ENCODE results near the gene GAS2L2.

GAS2L2 gene

DNA sequence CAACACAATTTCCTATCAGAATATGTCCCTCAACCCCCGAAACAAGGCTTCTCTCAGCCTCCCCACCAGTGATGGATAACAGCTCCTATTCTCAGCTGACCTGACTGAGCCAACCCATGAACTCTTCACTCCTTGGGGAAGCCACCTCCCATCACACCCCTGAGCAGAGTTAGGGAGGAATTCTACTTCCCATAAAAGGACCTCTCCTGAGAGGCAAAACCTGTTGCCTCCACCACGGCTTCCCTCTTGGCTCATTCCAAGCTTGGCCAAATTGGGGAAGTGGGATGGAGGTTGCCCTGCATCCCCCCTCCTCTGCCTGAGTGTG lies 27.3 kb downstream of the GAS2L2 start:
- TF ChIP-seq, protein P1, sequence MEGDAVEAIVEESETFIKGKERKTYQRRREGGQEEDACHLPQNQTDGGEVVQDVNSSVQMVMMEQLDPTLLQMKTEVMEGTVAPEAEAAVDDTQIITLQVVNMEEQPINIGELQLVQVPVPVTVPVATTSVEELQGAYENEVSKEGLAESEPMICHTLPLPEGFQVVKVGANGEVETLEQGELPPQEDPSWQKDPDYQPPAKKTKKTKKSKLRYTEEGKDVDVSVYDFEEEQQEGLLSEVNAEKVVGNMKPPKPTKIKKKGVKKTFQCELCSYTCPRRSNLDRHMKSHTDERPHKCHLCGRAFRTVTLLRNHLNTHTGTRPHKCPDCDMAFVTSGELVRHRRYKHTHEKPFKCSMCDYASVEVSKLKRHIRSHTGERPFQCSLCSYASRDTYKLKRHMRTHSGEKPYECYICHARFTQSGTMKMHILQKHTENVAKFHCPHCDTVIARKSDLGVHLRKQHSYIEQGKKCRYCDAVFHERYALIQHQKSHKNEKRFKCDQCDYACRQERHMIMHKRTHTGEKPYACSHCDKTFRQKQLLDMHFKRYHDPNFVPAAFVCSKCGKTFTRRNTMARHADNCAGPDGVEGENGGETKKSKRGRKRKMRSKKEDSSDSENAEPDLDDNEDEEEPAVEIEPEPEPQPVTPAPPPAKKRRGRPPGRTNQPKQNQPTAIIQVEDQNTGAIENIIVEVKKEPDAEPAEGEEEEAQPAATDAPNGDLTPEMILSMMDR (IDR thresholded peaks at IDR 0.05; ENCODE audit: control insufficient read depth, insufficient read depth, low read depth, low read length, missing control alignments): no peak
- no peak overlapping the region for H3K4me3 ChIP-seq (ENCODE audit: control insufficient read depth, low read depth, low read length)
- DNase-seq (ENCODE audit: low read depth): no peak

DNA sequence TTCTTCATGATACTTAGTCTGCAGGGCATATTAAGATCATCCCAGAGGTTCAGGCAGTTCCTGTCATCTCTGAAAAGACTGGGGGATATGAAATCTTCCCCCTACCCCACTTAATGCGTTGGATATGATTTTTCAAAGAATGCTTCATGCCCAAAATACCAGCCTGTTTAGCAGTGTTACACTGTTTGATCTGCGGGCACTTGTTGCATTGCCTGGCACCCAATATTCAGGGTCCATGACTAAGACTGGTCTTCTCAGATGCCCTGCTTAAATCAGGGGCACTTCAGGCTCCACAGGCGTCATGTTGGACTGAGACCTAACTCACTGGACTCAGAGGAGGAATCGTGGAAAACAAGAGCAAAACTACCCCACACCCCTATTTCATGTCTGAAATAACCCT lies 28.0 kb downstream of the GAS2L2 start:
- DNase-seq (ENCODE audit: low read depth): no peak
- H3K4me3 ChIP-seq (ENCODE audit: control insufficient read depth, low read depth, low read length): no peak overlapping the region
- TF ChIP-seq, protein P1 (IDR thresholded peaks at IDR 0.05; ENCODE audit: control insufficient read depth, insufficient read depth, low read depth, low read length, missing control alignments): no peak

DNA sequence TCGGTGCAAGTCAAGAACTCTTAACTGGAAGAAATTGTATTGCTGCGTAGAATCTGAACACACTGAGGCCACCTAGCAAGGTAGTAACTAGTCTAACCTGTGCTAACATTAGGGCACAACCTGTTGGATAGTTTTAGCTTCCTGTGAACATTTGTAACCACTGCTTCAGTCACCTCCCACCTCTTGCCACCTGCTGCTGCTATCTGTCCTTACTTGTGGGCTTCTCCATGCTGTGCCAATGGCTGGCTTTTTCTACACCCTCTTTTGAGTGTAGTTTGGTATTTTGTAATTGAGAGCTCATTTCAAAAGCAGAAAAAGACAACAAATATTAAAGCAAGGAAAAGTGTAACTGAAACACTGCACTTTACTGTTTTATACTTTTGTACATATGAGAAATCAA lies 29.3 kb downstream of the GAS2L2 start:
- no peak overlapping the region for H3K4me3 ChIP-seq (ENCODE audit: control insufficient read depth, low read depth, low read length)
- TF ChIP-seq, protein P1 (IDR thresholded peaks at IDR 0.05; ENCODE audit: control insufficient read depth, insufficient read depth, low read depth, low read length, missing control alignments): no peak
- no peak for DNase-seq (ENCODE audit: low read depth)

DNA sequence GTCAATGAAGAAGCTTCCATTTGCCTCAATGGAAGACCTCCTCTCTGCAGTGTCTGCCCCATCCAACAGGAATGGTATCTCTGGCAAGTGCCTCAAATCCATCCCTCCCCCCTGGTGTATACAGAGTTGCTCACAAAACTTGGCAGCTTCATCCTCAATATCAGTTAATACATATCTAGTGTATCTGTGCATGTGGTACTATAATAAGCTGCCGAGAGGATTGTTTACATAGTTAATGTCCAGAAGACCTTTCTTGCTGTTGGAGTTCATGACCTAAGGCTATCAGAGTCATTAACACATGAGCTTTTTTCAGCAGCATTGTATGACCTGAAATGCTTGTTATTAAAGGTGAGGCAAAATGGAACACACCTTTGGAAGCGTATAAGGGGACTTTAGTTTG lies 35.6 kb downstream of the GAS2L2 start:
- TF ChIP-seq, protein P1 (IDR thresholded peaks at IDR 0.05; ENCODE audit: control insufficient read depth, insufficient read depth, low read depth, low read length, missing control alignments): no peak
- no peak for DNase-seq (ENCODE audit: low read depth)
- no peak overlapping the region for H3K4me3 ChIP-seq (ENCODE audit: control insufficient read depth, low read depth, low read length)

DNA sequence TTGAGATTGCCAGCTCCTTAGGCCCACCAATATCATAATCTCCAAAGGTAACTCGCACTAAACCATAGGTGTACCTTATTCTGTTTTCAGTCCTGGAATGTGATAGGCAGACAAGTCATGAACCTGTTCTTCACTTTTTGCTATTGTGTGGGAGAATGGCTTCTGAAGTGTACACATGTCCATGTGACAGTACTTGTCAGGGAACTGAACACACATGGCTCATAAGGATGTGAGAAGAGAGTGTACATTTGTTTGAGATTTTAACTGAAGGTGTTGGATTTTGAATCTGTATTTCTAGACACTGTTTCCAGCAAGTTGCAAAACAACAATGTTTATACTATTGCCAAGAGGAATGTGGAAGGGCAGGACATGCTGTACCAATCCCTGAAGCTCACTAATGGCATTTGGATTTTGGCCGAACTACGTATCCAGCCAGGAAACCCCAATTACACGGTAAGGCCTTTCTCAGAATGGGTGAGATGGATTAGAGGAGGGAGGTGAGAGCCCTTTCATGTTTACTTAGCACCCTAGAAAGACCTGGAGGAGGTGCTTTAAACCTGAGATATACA lies 36.1 kb downstream of the GAS2L2 start:
- no peak for DNase-seq (ENCODE audit: low read depth)
- H3K4me3 ChIP-seq (ENCODE audit: control insufficient read depth, low read depth, low read length): no peak overlapping the region
- TF ChIP-seq, protein P1 (IDR thresholded peaks at IDR 0.05; ENCODE audit: control insufficient read depth, insufficient read depth, low read depth, low read length, missing control alignments): no peak

DNA sequence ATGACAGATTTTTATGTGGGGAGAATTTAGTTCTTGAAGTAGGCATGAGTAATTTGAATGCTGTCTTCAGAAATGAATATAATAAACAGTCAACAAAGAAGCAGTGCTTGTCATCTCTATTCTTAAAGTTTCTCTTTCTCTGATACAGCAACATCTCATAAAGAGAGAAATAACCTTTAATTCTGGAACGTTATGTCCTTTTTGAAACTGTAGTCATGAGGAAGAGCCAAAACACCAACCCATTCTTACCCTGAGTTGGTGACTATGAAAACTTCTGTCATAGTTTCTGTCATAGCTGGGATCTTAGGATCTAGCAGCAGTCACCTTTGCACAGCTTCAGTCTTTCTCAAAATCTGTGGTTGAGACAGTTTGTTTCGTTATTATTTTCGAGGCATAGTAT lies 36.9 kb downstream of the GAS2L2 start:
- H3K4me3 ChIP-seq (ENCODE audit: control insufficient read depth, low read depth, low read length): no peak overlapping the region
- no peak for DNase-seq (ENCODE audit: low read depth)
- TF ChIP-seq, protein P1 (IDR thresholded peaks at IDR 0.05; ENCODE audit: control insufficient read depth, insufficient read depth, low read depth, low read length, missing control alignments): no peak

DNA sequence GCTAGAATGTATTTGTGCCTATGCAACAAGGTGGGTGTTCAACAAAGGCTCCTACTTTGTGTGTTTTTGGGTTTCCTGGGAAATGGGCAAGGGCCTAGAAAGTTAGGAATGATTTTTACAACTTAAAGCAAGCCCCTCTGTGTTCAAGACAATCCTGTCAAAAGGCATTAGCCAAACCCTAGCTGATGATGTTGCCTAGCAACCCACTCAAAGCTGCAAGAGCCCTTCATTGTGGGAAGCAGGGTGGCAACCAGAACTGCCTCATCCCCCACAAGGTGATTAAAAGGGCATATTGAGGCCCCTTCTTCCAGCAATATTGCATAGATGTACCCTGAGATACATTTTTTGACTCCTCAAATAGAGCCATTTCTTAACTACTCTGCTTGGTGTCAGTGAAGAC lies 37.6 kb downstream of the GAS2L2 start:
- no peak for DNase-seq (ENCODE audit: low read depth)
- no peak overlapping the region for H3K4me3 ChIP-seq (ENCODE audit: control insufficient read depth, low read depth, low read length)
- TF ChIP-seq, protein P1 (IDR thresholded peaks at IDR 0.05; ENCODE audit: control insufficient read depth, insufficient read depth, low read depth, low read length, missing control alignments): no peak
